ENCODE results near the gene DUSP18. TPM values are rescaled to one million over a fixed set of nuclear protein-coding genes. Genes with fewer than 3 reads are reported as not detected.
"Not testable (repeated sequence)": the region's sequence is repeated elsewhere in the genome, so short reads cannot be mapped to it uniquely, and the experiment has no call there.

DUSP18 gene
- total RNA-seq: 5.9 TPM

- DNase-seq: peak; percentile 95
Observed at GRCh38 chr22:30667494-30668385, at the start of gene DUSP18. TSS of gene DUSP18 (minus strand) at chr22:30667875. CDS start at chr22:30664003, 3,872 bp downstream.

DNA sequence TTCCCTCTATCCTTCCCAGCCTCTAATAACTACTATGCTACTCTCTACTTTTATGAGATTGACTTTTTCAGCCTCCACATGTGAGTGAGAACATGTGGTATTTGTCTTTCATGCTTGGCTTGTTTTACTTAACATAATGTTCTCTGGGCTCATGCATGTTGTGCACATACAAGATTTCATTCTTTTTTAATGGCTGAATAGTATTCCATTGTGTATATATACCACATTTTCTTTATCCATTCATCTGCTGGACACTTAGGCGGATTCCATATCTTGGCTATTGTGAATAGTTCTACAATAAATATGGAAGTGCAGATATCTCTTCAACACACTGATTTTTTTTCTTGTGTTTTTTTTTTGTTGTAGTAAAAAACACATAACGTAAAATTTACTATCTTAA lies 46.4 kb upstream of the DUSP18 start:
- no peak for DNase-seq

DNA sequence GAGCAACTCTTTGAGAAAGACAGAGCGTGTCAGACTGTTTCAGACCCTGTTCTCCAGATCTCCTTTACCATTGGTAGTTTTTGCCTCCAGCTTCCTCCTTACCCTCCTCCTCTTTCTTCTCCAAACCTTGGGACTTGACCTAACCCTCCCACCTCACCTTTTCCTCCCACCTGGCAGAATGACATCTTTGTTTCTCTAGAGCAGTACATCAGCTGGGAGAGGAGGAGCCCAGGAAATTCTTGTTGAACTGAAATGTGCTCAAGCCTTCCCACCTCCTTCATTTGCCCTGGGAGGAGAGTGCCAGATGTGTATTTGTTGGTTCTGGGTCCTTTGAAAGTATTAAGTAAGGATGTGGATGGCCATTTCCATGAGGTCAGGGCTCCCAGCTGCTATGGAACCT lies 44.4 kb upstream of the DUSP18 start:
- DNase-seq: no peak

- DNase-seq: not testable (repeated sequence)
Observed at GRCh38 chr22:30709980-30710379, 42.3 kb upstream of the DUSP18 start.

DNA sequence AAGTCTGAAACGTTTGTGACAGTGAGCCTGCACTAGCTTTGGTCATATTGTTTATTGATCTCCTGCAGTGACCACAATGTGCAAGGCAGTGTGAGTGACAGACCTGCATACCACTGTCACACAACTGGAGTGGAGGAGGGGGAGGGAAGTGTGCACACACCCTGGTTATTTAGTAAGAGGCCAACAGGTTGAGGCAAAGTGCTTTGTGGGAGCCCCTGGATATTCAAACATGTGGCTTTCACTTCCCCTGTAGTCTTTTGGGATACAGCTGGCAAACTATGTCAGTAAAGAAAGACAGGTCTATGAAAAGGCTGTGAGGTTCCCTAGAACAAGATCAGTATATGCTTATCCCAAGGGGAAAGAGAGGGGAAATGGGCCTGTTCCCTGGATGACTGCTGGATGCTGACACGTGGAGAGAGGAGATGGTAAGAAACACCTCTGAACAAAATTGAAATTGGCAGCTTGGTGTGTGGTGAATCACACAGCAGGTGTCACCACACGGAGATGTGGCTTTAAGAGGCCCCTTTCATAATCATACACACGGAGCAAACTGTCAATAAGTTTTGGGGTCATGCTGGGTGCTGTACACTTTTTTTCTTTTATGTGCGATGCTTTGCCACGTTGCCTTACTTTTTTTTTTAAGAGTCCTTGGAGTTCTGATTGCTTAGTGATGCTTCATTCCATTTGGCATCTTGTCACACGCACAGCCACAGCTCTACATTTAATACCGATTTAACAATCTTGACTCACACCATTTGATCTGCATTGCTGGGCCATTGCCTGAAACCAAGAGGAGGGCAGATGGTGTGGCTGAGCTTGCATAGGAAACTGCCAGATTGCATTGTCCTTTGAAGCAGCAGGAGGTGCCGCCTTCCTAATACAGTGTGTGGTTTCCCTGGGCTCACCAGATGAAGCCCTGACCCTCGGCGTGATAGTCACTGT lies 38.3 kb upstream of the DUSP18 start:
- DNase-seq: no peak

DNA sequence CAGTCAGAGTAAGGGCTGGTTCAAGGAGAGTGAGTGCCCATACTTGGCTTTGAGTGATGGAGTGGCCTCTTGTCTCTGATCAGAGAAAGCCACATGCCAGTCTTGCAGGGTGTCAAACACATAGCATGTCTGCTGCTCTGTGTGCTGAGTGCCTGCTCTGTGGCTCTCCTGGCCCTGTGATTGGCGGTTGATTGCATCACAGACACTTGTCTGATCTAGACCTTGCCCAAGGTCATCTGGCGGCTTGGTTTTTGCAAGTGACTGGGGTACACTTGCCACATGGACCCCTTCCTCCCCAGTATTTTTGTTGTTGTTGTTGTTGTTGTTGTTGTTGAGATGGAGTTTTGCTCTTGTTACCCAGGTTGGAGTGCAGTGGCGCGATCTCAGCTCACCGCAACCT lies 37.3 kb upstream of the DUSP18 start:
- DNase-seq: no peak

GRCh38 chr22:30702856-30703255 lies 35.2 kb upstream of the DUSP18 start:
- no peak for DNase-seq

GRCh38 chr22:30701872-30702271 lies 34.2 kb upstream of the DUSP18 start:
- DNase-seq: no peak

DNA sequence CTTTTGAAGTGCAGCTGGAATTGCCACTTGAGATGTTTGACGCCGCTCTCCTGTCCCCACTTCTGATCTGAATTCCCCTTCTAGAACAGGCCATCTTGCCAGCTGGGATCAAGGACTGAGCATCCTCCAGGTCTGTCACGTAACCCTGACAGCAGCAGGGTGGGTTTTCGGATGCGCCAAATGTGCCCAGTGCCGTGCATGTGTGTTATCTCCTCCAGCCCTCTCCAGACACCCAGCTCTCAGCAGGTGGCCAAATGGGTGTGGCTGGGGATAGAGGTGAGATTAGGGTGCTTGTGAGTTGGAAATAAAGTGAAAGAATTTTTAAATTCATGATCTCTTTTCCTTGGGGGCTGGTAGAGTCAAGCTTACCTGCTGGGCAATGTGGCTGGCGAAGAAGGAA lies 30.3 kb upstream of the DUSP18 start:
- DNase-seq: no peak

- DNase-seq: no peak
Observed at GRCh38 chr22:30695871-30696655, 28.4 kb upstream of the DUSP18 start.

DNA sequence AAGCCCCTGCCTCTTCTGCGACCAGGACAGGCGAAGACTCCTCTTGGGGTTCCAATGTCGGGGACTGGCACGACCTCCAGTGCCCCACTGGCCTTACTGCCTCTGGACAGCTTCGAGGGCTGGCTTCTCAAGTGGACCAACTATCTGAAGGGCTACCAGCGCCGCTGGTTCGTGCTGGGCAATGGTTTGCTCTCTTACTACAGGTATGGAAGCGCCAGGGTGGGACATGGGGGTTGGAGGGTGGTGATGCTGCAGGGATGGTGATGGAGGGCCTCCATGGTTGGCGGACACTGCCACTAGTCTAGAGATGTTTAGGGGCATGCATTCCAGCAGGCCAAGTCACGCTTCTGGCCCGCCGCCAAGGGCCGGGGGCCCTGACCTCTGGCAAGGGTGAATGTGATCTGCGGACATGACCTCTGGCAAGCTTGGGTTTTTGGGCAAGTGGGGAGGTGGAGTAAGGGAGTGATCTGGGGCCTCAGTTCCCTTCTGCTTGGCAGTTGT lies 27.7 kb upstream of the DUSP18 start:
- DNase-seq: no peak

GRCh38 chr22:30694640-30695350 lies 27.1 kb upstream of the DUSP18 start, which contains the start of gene OSBP2:
TSS of gene OSBP2 (plus strand) at chr22:30694874. CDS start at chr22:30694910, 36 bp downstream.
- peak; percentile 61 for DNase-seq

- DNase-seq: peak; percentile 64
Observed at GRCh38 chr22:30694171-30694639, 26.5 kb upstream of the DUSP18 start.

DNA sequence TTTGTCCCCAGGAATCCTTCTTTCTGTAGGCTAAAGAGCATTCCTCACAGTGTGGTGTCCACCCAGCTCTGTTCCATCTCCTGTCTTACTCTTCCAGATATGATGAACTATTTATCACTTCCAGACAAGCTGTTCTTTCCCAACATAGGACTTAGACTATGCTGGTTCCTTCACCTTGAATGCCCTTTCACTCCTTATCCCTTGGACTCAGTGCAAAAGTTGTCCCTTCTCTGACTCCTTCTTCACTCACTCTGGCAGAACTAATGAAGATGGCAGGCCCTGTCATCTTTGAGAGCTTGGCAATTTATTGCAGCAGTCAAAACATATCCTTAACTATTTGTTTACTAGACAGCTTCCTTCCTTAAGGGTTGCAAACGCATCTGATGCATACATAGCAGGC lies 23.5 kb upstream of the DUSP18 start:
- DNase-seq: no peak

DNA sequence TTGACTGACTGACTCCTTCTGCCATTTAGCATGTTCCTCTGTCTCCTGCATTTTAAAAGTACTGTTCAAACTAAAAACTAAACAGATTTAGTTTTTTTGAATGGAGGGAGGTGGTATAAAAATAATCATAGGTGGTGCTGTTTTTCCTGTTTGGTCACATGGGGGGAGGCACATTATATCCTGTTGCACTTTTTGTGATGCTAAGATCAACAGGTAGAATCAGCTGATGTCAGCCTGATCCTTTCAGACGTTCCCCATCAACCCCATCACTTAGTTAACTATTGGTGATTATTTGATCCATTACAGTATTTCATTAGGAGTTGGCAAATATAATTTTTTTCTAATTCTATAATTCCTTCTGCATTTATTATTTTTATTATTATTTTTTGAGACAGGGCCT lies 21.9 kb upstream of the DUSP18 start:
- DNase-seq: no peak

- no peak for DNase-seq
Observed at GRCh38 chr22:30687358-30687757, 19.7 kb upstream of the DUSP18 start.

GRCh38 chr22:30685178-30685577 lies 17.5 kb upstream of the DUSP18 start:
- no peak for DNase-seq

DNA sequence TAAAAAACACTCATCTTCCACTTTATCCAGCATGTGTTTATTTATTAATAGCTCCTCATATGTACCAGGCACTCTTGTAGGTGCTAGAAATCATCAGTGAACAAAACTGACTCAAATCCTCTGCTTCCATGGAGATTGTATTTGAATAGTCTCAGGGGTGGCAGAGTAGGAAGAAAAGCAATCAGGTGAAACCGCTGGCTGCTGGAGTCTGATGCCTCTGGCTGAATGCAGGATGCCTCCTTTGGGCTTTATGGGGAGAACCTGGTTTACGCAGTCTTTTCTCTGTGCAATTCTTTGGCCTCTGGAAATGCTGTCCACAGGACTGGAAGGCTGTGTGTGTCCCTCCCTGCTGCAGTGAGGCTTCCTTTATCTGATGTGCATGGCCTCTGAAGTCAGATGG lies 14.2 kb upstream of the DUSP18 start:
- DNase-seq: no peak

- DNase-seq: peak; percentile 14
Observed at GRCh38 chr22:30680991-30681770, 13.5 kb upstream of the DUSP18 start.
